ENCODE results near the gene MRGPRF. TPM values are rescaled to one million over a fixed set of nuclear protein-coding genes. Genes with fewer than 3 reads are reported as not detected.

The MRGPRF gene
- total and polyA plus RNA-seq, 2 of the 8 experiments (the other 6 are each of a cell fraction or from before 2014, with no cell fraction given): 7.5 to 11.0 TPM

DNA sequence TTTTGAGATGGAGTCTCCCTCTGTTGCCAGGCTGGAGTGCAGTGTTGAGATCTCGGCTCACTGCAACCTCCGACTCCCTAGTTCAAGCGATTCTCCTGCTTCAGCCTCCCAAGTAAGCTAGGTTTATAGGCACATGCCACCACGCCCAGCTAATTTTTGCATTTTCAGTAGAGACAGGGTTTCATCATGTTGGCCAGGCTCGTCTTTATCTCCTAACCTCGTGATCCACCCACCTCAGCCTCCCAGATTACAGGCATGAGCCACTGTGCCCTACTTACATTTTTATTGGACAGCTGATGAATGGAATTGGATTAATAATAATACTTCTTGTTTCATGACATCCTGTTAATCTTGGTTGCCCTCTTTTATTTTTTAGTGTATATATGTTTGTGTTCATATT is 29.2 kb downstream of the MRGPRF start (continued):
- TF ChIP-seq, protein P1, sequence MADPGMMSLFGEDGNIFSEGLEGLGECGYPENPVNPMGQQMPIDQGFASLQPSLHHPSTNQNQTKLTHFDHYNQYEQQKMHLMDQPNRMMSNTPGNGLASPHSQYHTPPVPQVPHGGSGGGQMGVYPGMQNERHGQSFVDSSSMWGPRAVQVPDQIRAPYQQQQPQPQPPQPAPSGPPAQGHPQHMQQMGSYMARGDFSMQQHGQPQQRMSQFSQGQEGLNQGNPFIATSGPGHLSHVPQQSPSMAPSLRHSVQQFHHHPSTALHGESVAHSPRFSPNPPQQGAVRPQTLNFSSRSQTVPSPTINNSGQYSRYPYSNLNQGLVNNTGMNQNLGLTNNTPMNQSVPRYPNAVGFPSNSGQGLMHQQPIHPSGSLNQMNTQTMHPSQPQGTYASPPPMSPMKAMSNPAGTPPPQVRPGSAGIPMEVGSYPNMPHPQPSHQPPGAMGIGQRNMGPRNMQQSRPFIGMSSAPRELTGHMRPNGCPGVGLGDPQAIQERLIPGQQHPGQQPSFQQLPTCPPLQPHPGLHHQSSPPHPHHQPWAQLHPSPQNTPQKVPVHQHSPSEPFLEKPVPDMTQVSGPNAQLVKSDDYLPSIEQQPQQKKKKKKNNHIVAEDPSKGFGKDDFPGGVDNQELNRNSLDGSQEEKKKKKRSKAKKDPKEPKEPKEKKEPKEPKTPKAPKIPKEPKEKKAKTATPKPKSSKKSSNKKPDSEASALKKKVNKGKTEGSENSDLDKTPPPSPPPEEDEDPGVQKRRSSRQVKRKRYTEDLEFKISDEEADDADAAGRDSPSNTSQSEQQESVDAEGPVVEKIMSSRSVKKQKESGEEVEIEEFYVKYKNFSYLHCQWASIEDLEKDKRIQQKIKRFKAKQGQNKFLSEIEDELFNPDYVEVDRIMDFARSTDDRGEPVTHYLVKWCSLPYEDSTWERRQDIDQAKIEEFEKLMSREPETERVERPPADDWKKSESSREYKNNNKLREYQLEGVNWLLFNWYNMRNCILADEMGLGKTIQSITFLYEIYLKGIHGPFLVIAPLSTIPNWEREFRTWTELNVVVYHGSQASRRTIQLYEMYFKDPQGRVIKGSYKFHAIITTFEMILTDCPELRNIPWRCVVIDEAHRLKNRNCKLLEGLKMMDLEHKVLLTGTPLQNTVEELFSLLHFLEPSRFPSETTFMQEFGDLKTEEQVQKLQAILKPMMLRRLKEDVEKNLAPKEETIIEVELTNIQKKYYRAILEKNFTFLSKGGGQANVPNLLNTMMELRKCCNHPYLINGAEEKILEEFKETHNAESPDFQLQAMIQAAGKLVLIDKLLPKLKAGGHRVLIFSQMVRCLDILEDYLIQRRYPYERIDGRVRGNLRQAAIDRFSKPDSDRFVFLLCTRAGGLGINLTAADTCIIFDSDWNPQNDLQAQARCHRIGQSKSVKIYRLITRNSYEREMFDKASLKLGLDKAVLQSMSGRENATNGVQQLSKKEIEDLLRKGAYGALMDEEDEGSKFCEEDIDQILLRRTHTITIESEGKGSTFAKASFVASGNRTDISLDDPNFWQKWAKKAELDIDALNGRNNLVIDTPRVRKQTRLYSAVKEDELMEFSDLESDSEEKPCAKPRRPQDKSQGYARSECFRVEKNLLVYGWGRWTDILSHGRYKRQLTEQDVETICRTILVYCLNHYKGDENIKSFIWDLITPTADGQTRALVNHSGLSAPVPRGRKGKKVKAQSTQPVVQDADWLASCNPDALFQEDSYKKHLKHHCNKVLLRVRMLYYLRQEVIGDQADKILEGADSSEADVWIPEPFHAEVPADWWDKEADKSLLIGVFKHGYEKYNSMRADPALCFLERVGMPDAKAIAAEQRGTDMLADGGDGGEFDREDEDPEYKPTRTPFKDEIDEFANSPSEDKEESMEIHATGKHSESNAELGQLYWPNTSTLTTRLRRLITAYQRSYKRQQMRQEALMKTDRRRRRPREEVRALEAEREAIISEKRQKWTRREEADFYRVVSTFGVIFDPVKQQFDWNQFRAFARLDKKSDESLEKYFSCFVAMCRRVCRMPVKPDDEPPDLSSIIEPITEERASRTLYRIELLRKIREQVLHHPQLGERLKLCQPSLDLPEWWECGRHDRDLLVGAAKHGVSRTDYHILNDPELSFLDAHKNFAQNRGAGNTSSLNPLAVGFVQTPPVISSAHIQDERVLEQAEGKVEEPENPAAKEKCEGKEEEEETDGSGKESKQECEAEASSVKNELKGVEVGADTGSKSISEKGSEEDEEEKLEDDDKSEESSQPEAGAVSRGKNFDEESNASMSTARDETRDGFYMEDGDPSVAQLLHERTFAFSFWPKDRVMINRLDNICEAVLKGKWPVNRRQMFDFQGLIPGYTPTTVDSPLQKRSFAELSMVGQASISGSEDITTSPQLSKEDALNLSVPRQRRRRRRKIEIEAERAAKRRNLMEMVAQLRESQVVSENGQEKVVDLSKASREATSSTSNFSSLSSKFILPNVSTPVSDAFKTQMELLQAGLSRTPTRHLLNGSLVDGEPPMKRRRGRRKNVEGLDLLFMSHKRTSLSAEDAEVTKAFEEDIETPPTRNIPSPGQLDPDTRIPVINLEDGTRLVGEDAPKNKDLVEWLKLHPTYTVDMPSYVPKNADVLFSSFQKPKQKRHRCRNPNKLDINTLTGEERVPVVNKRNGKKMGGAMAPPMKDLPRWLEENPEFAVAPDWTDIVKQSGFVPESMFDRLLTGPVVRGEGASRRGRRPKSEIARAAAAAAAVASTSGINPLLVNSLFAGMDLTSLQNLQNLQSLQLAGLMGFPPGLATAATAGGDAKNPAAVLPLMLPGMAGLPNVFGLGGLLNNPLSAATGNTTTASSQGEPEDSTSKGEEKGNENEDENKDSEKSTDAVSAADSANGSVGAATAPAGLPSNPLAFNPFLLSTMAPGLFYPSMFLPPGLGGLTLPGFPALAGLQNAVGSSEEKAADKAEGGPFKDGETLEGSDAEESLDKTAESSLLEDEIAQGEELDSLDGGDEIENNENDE (IDR thresholded peaks at IDR 0.05; ENCODE audit: insufficient replicate concordance, low read length): no peak
- TF ChIP-seq JUN (IDR thresholded peaks at IDR 0.05; ENCODE audit: low read depth, low read length) (no peak), SIRT6 (IDR thresholded peaks at IDR 0.05; ENCODE audit: low read length) (no peak), BACH1 (IDR thresholded peaks at IDR 0.05; ENCODE audit: low read length) (no peak)

Data from H1 (cell line).